TTC549 (cell line): Measurements from ENCODE around the gene TMEM156.
"Not testable (repeated sequence)": the region's sequence is repeated elsewhere in the genome, so short reads cannot be mapped to it uniquely, and the experiment has no call there.

Experiments used
- FAIRE-seq: peaks from 2 replicates; lab custom pipeline; 2012; peaks lifted over from hg19 to GRCh38; lab: Jason Lieb, UNC

The TMEM156 gene

DNA sequence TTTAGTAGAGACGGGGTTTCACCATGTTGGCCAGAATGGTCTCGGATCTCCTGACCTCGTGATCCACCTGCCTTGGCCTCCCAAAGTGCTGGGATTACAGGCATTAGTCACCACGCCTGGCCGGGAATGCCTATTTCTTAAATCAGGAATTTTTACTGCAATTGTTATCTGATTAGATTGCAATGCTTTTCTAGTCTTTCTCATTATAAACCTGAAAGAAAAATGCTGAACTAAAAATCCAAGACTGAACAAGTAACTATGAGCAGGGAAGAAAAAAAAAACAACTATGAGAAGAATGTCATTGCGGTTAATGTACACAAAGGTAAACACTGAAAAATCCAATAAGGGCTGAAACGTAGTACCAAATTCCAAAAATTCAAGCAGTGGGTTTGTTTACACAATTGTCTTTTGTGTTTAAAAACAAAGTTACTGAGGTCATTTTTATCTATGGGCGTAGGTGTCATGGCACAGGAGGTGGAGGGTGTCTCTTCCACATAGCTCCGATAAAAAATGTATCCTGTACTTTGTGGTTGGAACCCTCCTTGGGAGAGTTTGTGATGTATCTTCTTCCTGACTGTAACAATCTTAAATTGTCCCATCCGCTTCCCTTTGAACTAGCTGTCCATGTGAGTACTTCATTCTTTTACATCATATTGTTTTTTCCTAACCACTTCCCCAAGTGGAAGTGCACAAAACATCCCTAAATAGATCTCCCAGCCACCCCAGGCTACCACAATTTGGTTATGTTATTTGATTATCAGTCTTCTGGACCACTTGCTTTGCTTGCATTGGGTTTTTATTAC, 11.1 kb upstream of the TMEM156 start:
- FAIRE-seq = peak; percentile 81

DNA sequence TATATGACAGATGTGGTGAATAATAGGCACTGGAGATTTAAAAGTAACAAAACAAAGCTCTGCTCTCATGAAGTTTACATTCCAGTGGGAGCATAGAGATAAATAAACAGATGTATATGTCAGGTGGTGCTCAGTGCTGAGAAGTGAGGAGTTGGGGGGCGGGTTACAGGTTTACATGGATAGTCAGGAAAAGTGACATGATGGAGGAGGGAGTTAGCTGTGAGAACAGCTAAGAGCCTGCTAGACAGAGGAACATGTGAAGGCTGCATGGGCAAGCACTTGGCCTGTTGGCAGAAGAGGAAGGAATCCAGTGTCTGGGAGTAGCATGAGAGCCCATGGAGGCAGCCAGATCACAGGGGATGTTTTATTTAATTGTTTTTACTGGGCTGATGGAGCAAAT, 10.2 kb upstream of the TMEM156 start:
- FAIRE-seq = no peak

DNA sequence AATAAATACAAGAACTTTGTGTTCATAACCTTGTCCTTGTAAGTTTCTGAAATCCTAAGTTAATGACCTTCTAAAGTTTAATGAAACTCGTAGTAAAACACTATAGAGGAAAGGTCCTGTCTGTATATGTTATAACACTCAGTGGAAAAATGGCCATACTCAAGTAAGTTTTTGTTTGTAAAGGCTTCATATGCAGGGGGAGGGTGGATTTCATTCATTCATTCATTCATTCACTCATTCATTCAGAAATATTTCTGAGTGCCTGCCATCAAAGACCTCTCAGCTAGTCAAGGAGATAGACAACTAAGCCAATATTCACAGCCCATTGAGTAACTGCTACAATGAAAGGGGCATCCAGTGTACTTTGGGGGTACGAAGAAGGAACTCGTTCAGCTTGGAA, 6.9 kb upstream of the TMEM156 start:
- FAIRE-seq = no peak

DNA sequence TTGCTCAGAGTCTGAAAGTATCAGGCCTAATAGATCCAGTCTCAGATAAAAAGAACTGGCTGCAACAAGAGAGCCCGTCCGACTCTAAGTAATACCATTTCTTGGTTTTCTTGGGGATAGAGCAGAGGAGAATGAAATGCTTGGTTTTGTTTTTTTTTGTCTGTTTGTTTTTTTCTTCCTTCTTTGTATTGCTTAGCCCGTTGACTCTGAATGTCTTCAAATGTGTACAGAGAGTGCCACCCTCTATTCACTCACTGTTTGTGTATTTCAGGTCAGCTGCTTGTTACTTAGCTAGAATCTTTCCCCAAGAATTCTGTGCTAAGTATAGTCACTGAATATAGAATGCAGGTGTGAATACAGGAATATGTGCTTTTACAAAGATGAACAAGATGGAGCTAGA, 5.7 kb upstream of the TMEM156 start:
- no peak for FAIRE-seq

DNA sequence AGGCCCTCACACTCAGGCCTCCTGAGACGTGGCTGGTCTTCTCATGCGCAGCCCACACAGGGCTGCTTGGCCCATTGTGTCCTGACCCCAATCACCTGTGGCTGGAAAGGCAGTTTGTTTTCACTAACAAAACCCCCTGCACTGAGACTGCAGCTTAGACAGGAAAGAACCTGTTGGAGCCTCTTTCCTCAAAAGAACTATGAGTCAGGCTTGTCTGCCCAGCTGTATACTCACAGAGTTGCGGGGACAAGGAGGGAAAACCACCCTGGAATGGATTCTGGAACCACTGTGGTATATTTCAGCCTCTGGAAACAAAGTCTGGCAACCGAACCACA, 5.2 kb upstream of the TMEM156 start:
- FAIRE-seq = no peak

GRCh38 chr4:39036172-39036571, 4.0 kb upstream of the TMEM156 start:
- FAIRE-seq = no peak

GRCh38 chr4:39031590-39032020, 604 bp downstream of the TMEM156 start:
- not testable (repeated sequence) for FAIRE-seq

DNA sequence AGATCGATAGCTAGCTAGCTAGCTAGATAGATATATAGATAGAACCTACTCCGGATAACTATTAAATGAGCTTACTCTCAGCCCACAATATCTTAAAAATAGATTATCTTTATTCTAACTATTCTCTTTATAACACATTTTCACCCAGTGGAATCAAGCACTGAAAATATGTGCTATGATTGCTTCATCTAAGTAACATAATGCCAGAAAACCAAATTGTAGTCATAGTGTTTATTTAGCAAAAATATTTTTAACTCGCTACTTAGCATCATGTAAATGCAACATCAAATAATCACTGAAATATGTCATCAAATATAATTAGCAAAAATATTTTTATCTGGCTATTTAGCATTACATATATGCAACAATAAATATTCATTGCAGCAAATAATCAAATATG, 1.5 kb downstream of the TMEM156 start:
- peak; percentile 49 for FAIRE-seq

- FAIRE-seq = no peak
Observed at GRCh38 chr4:39029752-39030694, 2.2 kb downstream of the TMEM156 start.

DNA sequence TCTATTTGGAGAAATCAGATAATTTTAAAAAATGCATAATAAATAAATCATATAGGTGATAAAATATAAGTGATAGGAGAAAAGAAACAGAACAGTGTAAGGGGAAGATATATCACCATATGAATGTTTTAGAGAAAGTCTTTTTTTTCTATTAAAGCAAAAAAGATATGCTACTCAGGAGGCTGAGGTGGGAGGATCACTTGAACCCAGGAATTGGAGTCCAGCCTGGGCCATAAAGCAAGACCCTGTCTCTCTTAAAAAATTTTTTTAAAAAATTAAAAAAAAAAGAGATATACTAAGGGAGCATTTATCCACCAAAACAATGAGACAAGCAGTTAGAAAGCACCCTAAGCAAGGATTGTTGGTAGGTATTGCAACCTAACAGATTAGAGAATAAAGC, 6.1 kb downstream of the TMEM156 start:
- no peak for FAIRE-seq

DNA sequence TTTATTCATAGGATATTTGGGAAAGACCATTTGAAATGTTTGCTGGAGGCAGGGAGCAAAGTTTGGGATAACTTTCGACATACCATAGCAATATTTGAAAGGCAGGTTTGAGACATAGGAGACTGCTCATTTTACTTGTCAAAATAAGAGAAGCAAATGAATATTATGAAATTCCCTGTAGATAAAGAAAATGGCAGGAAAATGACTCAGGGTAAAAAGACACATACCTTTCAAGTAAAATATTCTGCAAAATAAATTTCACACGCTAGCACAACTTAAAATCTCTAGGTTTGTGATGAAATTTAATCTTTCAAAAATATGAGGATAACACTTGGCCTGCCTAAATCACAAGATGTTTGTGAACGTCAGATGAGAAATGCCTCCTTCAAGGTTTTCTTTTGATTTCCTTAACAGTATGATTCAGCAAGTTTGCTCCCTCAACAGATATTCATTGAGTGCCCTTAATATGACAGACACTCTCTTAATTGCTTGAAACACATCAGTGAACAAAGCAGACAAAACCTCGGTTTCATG, 6.6 kb downstream of the TMEM156 start:
- no peak for FAIRE-seq

DNA sequence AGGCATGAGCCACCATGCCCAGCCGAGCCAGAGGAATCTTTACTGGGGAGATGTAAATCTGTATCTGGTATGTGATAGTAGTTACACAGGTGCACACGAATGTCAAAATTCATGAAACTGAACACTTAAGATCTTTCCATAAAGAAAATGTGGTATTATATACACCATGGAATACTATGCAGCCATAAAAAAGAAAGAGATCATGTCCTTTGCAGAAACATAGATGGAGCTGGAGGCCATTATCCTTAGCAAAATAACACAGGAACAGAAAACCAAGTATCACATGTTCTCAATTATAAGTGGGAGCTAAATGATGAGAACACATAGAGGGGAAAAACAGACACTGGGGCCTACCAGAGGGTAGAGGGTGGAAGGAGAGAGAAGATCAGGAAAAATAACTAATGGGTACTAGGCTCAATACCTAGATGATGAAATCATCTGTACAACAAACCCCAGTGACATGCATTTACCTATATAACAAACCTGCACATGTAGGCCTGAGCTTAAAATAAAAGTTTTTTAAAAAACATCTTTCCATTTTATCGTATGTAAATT, 7.8 kb downstream of the TMEM156 start:
- no peak for FAIRE-seq

DNA sequence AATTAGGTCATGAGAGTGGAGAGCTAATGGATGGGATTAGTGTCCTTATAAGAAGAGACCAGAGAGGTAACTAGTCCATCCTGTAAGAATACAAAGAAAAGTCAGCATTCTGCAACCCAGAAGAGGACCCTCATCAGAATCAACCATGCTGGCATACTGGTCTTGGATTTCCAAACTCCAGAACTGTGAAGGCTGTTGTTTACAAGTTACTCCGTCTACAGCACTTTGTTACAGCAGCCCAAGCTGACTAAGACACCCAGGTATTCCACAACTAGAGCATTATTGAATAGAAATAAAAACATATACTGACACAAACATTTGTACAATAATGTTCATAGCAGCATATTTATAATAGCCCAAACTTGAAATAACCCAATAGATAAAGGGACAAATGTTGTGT, 9.2 kb downstream of the TMEM156 start:
- no peak for FAIRE-seq

GRCh38 chr4:39022241-39022640, 10.0 kb downstream of the TMEM156 start:
- no peak for FAIRE-seq

GRCh38 chr4:39021631-39022030, 10.6 kb downstream of the TMEM156 start:
- no peak for FAIRE-seq

DNA sequence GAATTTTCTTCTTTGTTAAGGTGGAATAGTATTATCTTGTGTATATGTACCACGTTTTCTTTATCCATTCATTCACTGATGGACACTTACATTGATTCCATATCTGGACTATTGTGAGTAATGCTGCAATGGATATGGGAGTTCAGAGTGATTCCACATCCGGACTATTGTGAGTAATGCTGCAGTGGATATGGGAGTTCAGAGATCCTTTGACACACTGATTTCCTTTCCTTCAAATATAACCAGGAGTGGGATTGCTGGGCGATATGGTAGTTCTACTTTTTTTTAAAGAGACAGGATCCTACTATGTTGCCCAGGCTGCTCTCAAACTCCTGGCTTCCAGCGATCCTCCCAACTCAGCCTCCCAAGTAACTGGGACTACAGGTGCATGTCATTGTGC, 12.1 kb downstream of the TMEM156 start:
- FAIRE-seq = no peak

GRCh38 chr4:39014028-39014427, 18.2 kb downstream of the TMEM156 start:
- no peak for FAIRE-seq

DNA sequence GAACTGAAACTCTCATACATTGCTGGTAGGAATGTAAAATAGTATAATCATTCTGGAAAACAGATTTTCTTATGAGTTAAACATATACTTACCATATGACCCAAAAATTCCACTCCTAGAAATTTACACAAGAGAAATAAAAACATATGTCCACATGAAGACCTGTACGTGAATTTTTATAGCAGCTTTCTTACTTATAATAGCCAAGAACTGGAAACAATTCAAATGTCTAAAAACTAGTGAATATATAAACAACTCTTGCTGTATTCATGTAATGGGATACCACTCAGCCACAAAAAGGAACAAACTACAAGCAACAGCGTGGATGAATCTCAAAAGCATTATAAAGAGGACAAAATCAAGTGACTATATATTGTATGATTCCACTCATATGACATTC, 27.5 kb downstream of the TMEM156 start:
- no peak for FAIRE-seq

GRCh38 chr4:39002058-39002457, 30.2 kb downstream of the TMEM156 start:
- FAIRE-seq = not testable (repeated sequence)

DNA sequence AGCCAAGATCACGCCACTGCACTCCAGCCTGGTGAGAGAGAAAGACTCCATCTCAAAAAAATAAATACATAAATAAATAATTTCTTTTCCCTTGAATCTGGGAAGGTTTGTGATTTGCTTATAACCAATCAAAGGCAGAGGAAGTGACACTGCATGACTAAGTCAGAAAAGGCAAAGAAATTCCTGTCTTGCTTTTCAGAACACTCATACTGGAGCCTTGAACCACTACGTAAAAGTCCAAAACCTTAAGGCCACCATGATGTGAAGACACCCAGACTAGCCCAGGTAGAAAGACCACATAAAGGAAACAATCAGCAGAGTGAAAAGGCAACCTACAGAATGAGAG, 36.6 kb downstream of the TMEM156 start:
- FAIRE-seq = no peak

DNA sequence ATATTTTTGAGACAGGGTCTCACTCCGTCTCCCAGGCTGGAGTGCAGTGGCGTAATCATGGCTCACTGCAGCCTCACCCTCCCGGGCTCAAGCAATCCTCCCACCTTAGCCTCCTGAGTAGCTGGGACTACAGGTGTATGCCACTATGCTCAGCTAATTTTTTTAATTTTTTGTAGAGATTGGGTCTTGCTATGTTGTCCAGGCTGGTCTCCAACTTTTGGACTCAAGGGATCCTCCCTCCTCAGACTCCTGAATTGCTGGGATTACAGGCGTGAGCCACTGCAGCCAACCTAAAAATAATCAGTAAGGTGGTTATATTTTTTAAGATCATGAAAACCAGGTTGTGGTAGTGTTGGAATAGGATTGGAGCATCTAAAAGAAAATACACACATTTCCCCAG, 38.1 kb downstream of the TMEM156 start:
- no peak for FAIRE-seq

- no peak for FAIRE-seq
Observed at GRCh38 chr4:38993683-38994082, 38.5 kb downstream of the TMEM156 start.

DNA sequence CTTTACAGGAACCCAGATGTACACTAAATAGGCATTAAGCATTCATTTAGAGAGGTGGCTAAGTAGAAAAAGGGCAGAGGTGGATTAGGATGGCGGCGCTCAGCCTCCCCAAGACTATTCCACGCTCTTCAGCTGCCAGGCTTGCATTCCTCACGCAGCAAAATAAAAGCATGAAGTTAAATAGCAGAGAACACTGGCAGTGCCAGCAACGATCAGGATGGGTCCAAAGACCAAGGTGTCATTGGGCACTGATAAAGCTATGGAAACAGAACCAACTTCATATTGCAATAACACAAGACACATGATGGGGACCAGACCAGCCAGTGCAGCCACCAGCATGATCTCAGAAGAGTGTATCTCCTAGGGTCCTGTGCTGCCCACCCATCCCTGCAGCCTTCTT, 42.0 kb downstream of the TMEM156 start:
- FAIRE-seq = no peak
